Right cardiac atrium (tissue), 5 donors: Measurements from ENCODE around the gene TMOD1. TPM values are rescaled to one million over a fixed set of nuclear protein-coding genes. Genes with fewer than 3 reads are reported as not detected.

Experiments used
- ATAC-seq, 2 donors: fragments of 200-7000 bp; cut with Tn5 transposase; one replicate each; pipeline versions ENCODE4 v1.8.0 to v1.9.1; 2020; ENCODE audit warnings: moderate library complexity in 2 of 2, mild to moderate bottlenecking in 1 of 2
- DNase-seq, 3 donors: peaks; one replicate each; pipeline ENCODE4 v3.0.0-alpha.2; 2020
- H3K27ac ChIP-seq: one replicate; pipeline ENCODE4 v1.5.1; 2013; ENCODE audit warnings: mild to moderate bottlenecking, low read length, control low read depth, moderate library complexity
- H3K27me3 ChIP-seq: one replicate; pipeline ENCODE4 v1.6.1; 2013; ENCODE audit not compliant: control insufficient read depth, insufficient read depth
- H3K4me1 ChIP-seq: one replicate; pipeline ENCODE4 v1.6.1; 2013; ENCODE audit warnings: low read length; ENCODE audit not compliant: control insufficient read depth, insufficient read depth
- H3K4me3 ChIP-seq: one replicate; pipeline ENCODE4 v1.5.1; 2013; ENCODE audit warnings: low read length, control low read depth
- H3K9me3 ChIP-seq: one replicate; pipeline ENCODE4 v1.6.1; 2013; ENCODE audit warnings: low read length; ENCODE audit not compliant: control insufficient read depth
- WGBS: extraction: QIAGEN DNeasy Blood & Tissue Kit; methylation state at CpG from one replicate; pipeline ENCODE4 v1.1.7; 2013; 5-methylcytosine and 5-hydroxymethylcytosine counted together
- intact Hi-C, 4 donors: fragments of 100-400 bp; cut with DNase I; formaldehyde crosslinking; loops; one replicate each; pipeline versions ENCODE4 v1.11.0 to v1.14.0; 2022 to 2023
- polyA plus RNA-seq: library from polyadenylated mRNA; stranded (reverse); fragments of 200-250 nt; gene quantifications from one replicate; pipeline ENCODE4 v1.2.3, GENCODE V29; 2013
- total RNA-seq, 4 donors: library from RNA; stranded (reverse); fragmentation: NEBNext Ultra II Directional; extraction: Animal tissue kit (Norgen Biotek cat#: 25700); gene quantifications; one replicate each; pipeline ENCODE4 v1.2.1, GENCODE V29; 2021
- donor health status: healthy with polysubstance abuse.
- donor health status: DM: no; HTN: yes; CAD: no.
- donor health status: DM: no; HTN: no; CAD: no.
- donor health status: DM: no; HTN: yes; CAD: no; lungs with severe emphysema.
- donor health status: DM: yes; HTN: yes; CAD: no.

Gene TMOD1
- total and polyA plus RNA-seq, 5 donors = 177 to 220 (median 197) TPM

DNA sequence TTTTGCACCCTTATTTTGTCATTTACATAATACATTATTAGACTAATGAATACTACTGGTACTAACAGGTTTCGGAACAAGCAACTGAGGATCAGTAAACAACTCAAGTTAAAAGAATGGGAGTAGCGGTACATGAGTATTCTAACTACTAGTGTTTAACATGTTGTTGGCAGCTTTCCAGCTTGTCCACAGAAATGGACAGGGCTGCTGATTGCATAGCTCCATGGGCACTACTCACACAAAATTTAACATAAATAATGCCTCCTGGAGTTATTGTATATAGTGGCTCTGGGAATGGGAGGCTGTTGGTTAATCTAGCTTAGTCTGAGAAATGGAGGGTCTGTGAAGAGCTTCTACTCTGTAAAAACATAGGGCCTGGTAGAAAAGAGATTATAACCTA is 138.9 kb downstream of the TMOD1 start:
- Histone ChIP-seq H3K4me1 (peaks cover 3% of the 10 kb centered on the region), H3K4me3 (no peak overlapping the region), H3K9me3 (no peaks in the 10 kb centered on the region), H3K27me3 (no peaks in the 10 kb centered on the region), H3K27ac (no peak overlapping the region)
- intact Hi-C loops = no loop called here
- no peak for ATAC-seq
- 74% methylated on average over 2 of the region's 2 CpGs for WGBS
- no peak for DNase-seq

DNA sequence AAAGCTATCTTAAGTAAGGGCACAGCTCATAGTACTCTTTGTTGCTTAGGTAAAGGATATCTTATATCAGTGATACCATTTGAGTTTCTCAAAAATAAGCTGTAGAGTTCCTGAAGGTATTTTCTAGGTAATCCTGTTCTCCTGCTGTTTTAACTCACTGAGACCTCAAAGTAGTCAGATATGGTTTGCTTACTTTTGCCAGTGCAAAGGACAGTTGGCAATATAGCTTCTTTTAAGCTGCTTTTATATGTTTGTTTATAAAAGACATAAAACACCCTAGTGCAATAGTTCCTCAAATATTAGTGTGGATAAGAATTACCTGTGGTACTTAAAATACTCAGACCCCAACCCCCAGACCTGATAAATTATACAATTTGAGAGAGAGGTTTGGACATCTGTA is 144.3 kb downstream of the TMOD1 start:
- Histone ChIP-seq H3K4me1 (no peaks in the 10 kb centered on the region), H3K27ac (no peak overlapping the region), H3K27me3 (no peaks in the 10 kb centered on the region), H3K9me3 (no peaks in the 10 kb centered on the region), H3K4me3 (no peak overlapping the region)
- no peak for ATAC-seq
- intact Hi-C loops = no loop called here
- no peak for DNase-seq

DNA sequence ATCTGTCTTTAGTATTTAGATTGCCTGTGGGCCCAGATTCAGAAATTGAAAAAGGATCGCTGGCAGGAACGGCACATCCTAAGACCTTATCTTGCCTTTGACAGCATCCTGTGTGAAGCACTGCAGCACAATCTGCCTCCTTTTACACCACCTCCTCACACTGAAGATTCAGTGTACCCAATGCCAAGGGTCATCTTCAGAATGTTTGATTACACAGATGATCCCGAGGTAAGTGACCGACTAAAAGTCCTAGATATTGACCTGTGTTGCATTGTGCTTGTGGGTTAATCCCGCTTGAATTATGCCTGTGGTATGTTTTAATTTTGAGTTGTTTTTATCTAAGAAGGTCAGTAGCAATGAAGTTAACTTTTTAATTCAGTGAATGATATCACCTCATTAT is 146.5 kb downstream of the TMOD1 start:
- intact Hi-C loops = no loop called here

More for the DNA sequence above, 146.5 kb downstream of the TMOD1 start:
- ATAC-seq = no peak
- WGBS = 76% methylated on average over 5 of the region's 5 CpGs
- H3K4me1 ChIP-seq = no peaks in the 10 kb centered on the region
- no peaks in the 10 kb centered on the region for H3K9me3 ChIP-seq
- H3K4me3 ChIP-seq = no peak overlapping the region
- H3K27ac ChIP-seq = no peak overlapping the region
- no peak for DNase-seq
- H3K27me3 ChIP-seq = no peaks in the 10 kb centered on the region

Other genes starting within 250 kb of the TMOD1 start
- gene CCDC180, start 194.0 kb upstream of the TMOD1 start, total RNA-seq = 1 to 10 TPM; 2.0 to 6.6 (median 2.5) TPM
- 3.2 TPM for gene CCDC180, start 194.0 kb upstream of the TMOD1 start, polyA plus RNA-seq
- 10 to 100 TPM in 1 of 4 donors, 1 to 10 TPM in 3; 8.5 to 10.2 (median 9.3) TPM for gene TDRD7, start 89.6 kb upstream of the TMOD1 start, total RNA-seq
- 5.1 TPM for gene TDRD7, start 89.6 kb upstream of the TMOD1 start, polyA plus RNA-seq
- 10 to 100 TPM; 19.4 to 29.5 (median 24.6) TPM for gene TSTD2, start 131.7 kb downstream of the TMOD1 start, total RNA-seq
- 14.0 TPM for gene TSTD2, start 131.7 kb downstream of the TMOD1 start, polyA plus RNA-seq
- gene NCBP1, start 132.2 kb downstream of the TMOD1 start, total RNA-seq = 10 to 100 TPM; 18.7 to 27.7 (median 19.6) TPM
- 10.3 TPM for gene NCBP1, start 132.2 kb downstream of the TMOD1 start, polyA plus RNA-seq
- 10 to 100 TPM in 2 of 4 donors, 1 to 10 TPM in 2; 7.1 to 10.7 (median 10.3) TPM for gene XPA, start 195.7 kb downstream of the TMOD1 start, total RNA-seq
- gene XPA, start 195.7 kb downstream of the TMOD1 start, polyA plus RNA-seq = 9.8 TPM